ENCODE results near the gene TMEM168.

The TMEM168 gene

GRCh38 chr7:112765105-112765504 is 25.1 kb downstream of the TMEM168 start:
- H3K4me2 ChIP-seq: no peak overlapping the region
- H3K9ac ChIP-seq: no peak overlapping the region
- no peak overlapping the region for H3K4me3 ChIP-seq
- no peaks in the 10 kb centered on the region for H3K27me3 ChIP-seq
- no peaks in the 10 kb centered on the region for H3K9me3 ChIP-seq (replicated peaks in 1 of 11)
- H4K20me1 ChIP-seq: no peaks in the 10 kb centered on the region
- peaks cover 0 to 6% (median 0%) of the 10 kb centered on the region in 10 experiments; a peak in 1 of 20 replicates for H3K4me1 ChIP-seq
- no peak for TF ChIP-seq Cebpa-rat (IDR thresholded peaks at IDR 0.05)
- peaks cover 0 to 7% (median 0%) of the 10 kb centered on the region in 11 experiments; a peak in 1 of 22 replicates for H3K36me3 ChIP-seq
- no peak overlapping the region for H3K27ac ChIP-seq

DNA sequence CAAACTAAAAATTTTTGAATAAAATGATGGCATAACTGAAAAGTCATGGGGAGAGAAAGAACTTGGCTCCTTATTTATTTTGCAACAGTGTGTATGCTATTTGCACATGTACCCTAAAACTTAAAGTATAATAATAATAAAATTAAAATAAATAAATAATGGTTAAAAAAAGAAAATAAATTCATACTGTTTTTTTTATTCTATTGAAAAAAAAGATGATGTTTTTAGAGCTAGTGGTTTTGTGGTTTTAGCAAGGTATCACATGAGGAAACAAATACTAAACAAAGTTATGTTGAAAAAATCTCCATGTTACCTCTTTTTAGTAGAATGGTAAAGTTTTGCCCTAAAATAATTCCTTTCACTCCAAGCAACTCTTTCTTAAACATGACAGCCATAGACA is 26.2 kb downstream of the TMEM168 start:
- Histone ChIP-seq H3K4me2 (no peak overlapping the region), H4K20me1 (no peaks in the 10 kb centered on the region), H3K27ac (no peak overlapping the region), H3K4me1 (peaks cover 0 to 6% (median 0%) of the 10 kb centered on the region in 10 experiments; a peak in 1 of 20 replicates), H3K27me3 (no peaks in the 10 kb centered on the region), H3K9me3 (replicated peaks in 1 of 11) (no peaks in the 10 kb centered on the region), H3K36me3 (peaks cover 0 to 7% (median 0%) of the 10 kb centered on the region in 11 experiments; a peak in 1 of 22 replicates), H3K9ac (no peak overlapping the region), H3K4me3 (no peak overlapping the region)
- no peak for TF ChIP-seq Cebpa-rat (IDR thresholded peaks at IDR 0.05)

- TF ChIP-seq Cebpa-rat (IDR thresholded peaks at IDR 0.05): no peak
These were observed 26.9 kb downstream of the TMEM168 start for GRCh38 chr7:112763298-112763697.

DNA sequence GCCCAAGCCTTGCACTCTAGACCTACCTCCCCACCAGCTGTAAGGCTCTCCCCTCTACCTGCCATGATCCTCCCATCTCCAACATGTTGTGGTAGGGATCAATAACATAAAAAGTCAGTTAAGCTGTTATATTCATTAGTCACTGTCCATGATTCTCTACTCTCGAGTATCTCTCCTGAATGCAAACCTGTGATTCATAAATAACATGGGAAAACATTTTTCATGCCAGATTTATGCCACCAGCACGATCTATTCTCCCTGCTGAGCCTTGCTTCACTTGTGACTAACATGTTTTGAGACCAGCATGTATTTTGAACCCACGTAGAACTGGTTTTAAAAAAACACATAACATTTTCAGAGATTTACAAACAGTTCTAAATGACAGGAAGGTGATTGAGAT is 30.3 kb downstream of the TMEM168 start:
- Histone ChIP-seq H3K4me3 (no peak overlapping the region), H3K27me3 (no peaks in the 10 kb centered on the region), H3K36me3 (no peaks in the 10 kb centered on the region), H4K20me1 (no peaks in the 10 kb centered on the region), H3K9me3 (replicated peaks in 1 of 11) (no peaks in the 10 kb centered on the region), H3K4me2 (no peak overlapping the region), H3K9ac (no peak overlapping the region), H3K4me1 (0 out of 20 replicates have a peak, but pooled peaks cover 0 to 1% (median 0%) of the 10 kb centered on the region in 10 experiments), H3K27ac (no peak overlapping the region)
- TF ChIP-seq Cebpa-rat (IDR thresholded peaks at IDR 0.05): no peak

More at GRCh38 chr7:112763298-112763697, 26.9 kb downstream of the TMEM168 start:
- Histone ChIP-seq H3K4me2 (no peak overlapping the region), H3K9ac (no peak overlapping the region), H4K20me1 (no peaks in the 10 kb centered on the region), H3K9me3 (replicated peaks in 1 of 11) (no peaks in the 10 kb centered on the region), H3K4me1 (peaks cover 0 to 6% (median 0%) of the 10 kb centered on the region in 10 experiments; a peak in 1 of 20 replicates), H3K4me3 (no peak overlapping the region), H3K27me3 (no peaks in the 10 kb centered on the region), H3K36me3 (peaks cover 0 to 7% (median 0%) of the 10 kb centered on the region in 11 experiments; a peak in 1 of 22 replicates), H3K27ac (no peak overlapping the region)

DNA sequence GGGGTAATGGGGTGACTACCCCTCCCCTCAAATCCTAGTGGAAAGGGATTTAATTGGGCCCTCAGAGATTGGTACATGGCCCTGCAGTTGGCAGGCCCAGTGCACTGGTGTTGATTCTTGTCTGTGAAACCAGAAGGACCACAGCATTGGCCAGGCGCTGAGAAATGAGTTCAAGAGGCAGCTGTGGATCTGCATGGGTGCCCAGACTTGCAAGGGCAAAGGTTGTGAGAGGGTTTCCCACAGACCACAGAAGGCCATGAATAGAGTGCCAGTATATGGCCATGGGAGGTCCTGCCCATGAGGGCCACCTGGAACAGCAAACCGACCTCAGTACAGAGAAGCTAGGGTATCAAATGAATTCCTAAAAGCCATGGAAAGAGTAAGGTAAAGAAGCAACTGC is 32.9 kb downstream of the TMEM168 start:
- no peak overlapping the region for H3K9ac ChIP-seq

GRCh38 chr7:112753298-112753697 is 36.9 kb downstream of the TMEM168 start:
- H3K27ac ChIP-seq: no peak overlapping the region
- H3K4me1 ChIP-seq: no peaks in the 10 kb centered on the region
- no peaks in the 10 kb centered on the region for H4K20me1 ChIP-seq
- no peak overlapping the region for H3K4me3 ChIP-seq
- no peak for TF ChIP-seq Cebpa-rat (IDR thresholded peaks at IDR 0.05)
- no peak overlapping the region for H3K4me2 ChIP-seq
- H3K36me3 ChIP-seq: no peaks in the 10 kb centered on the region
- no peaks in the 10 kb centered on the region for H3K9me3 ChIP-seq (replicated peaks in 1 of 11)
- H3K9ac ChIP-seq: no peak overlapping the region
- H3K27me3 ChIP-seq: no peaks in the 10 kb centered on the region

More for the DNA sequence above, 32.9 kb downstream of the TMEM168 start:
- H3K27ac ChIP-seq: no peak overlapping the region
- H3K36me3 ChIP-seq: no peaks in the 10 kb centered on the region
- no peaks in the 10 kb centered on the region for H3K9me3 ChIP-seq (replicated peaks in 1 of 11)
- no peaks in the 10 kb centered on the region for H3K4me1 ChIP-seq
- no peak for TF ChIP-seq Cebpa-rat (IDR thresholded peaks at IDR 0.05)
- H4K20me1 ChIP-seq: no peaks in the 10 kb centered on the region
- no peak overlapping the region for H3K4me2 ChIP-seq
- no peaks in the 10 kb centered on the region for H3K27me3 ChIP-seq
- H3K4me3 ChIP-seq: no peak overlapping the region

- no peaks in the 10 kb centered on the region for H3K4me1 ChIP-seq
- no peak overlapping the region for H3K9ac ChIP-seq
- H3K4me3 ChIP-seq: no peak overlapping the region
- no peaks in the 10 kb centered on the region for H3K27me3 ChIP-seq
- H3K36me3 ChIP-seq: no peaks in the 10 kb centered on the region
- no peaks in the 10 kb centered on the region for H3K9me3 ChIP-seq (replicated peaks in 1 of 11)
- TF ChIP-seq Cebpa-rat (IDR thresholded peaks at IDR 0.05): no peak
- no peaks in the 10 kb centered on the region for H4K20me1 ChIP-seq
- H3K27ac ChIP-seq: no peak overlapping the region
- no peak overlapping the region for H3K4me2 ChIP-seq
These were observed 37.6 kb downstream of the TMEM168 start for GRCh38 chr7:112752576-112752975.

DNA sequence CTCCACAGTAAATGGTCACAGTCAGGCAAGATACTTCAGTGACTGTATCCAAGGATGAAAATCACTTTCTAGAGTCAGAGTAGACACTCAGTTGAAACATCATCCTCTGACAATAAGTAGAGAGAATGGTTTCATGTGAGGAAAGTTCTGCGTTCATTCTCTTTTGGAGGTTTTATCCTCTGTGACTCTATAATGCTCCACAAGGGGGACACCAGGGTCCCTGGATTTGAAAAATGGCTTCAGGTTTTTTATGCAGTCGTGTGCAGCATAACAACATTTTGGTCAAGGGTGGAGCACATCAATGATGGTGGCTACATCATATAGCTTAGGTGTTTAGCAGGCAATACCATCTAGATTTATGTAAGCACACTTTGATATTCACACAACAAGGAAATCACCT is 40.4 kb downstream of the TMEM168 start:
- Histone ChIP-seq H3K36me3 (no peaks in the 10 kb centered on the region), H3K4me2 (no peak overlapping the region), H3K4me3 (no peak overlapping the region), H3K4me1 (no peaks in the 10 kb centered on the region), H4K20me1 (no peaks in the 10 kb centered on the region), H3K27me3 (no peaks in the 10 kb centered on the region), H3K27ac (no peak overlapping the region), H3K9ac (no peak overlapping the region), H3K9me3 (replicated peaks in 1 of 11) (no peaks in the 10 kb centered on the region)
- no peak for TF ChIP-seq Cebpa-rat (IDR thresholded peaks at IDR 0.05)

- no peaks in the 10 kb centered on the region for H3K36me3 ChIP-seq
- H4K20me1 ChIP-seq: no peaks in the 10 kb centered on the region
- H3K4me3 ChIP-seq: no peak overlapping the region
- H3K9ac ChIP-seq: no peak overlapping the region
- H3K27me3 ChIP-seq: no peaks in the 10 kb centered on the region
- TF ChIP-seq Cebpa-rat (IDR thresholded peaks at IDR 0.05): no peak
- H3K4me2 ChIP-seq: no peak overlapping the region
- no peak overlapping the region for H3K27ac ChIP-seq
- no peaks in the 10 kb centered on the region for H3K9me3 ChIP-seq (replicated peaks in 1 of 11)
- H3K4me1 ChIP-seq: no peaks in the 10 kb centered on the region
These were observed 41.8 kb downstream of the TMEM168 start for GRCh38 chr7:112748381-112748780.

DNA sequence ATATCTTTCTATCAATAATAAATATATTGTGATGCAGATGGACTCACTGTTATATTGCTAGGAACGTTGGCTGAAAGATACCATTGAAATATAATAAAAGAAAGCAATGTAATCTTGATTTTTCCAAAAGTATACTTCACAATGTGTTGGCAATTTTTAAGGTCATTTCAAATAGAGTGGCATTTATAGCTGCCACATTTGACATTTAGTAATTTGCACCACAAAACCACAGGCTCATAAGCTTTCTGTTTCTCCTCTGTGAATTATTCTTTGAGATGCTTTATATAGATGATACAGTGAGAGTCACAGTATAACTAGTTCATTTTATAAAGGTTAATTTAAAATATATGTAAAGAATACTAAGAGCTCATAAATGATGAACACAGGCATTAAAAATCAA is 44.6 kb downstream of the TMEM168 start:
- Histone ChIP-seq H3K9ac (no peak overlapping the region), H3K36me3 (no peaks in the 10 kb centered on the region)

More for the DNA sequence above, 44.6 kb downstream of the TMEM168 start:
- H3K4me1 ChIP-seq: no peaks in the 10 kb centered on the region
- H3K27me3 ChIP-seq: no peaks in the 10 kb centered on the region
- no peak overlapping the region for H3K27ac ChIP-seq
- no peak overlapping the region for H3K4me2 ChIP-seq
- H3K9me3 ChIP-seq (replicated peaks in 1 of 11): peaks cover 0 to 6% (median 0%) of the 10 kb centered on the region in 11 experiments; a peak in 2 of 22 replicates
- no peak for TF ChIP-seq Cebpa-rat (IDR thresholded peaks at IDR 0.05)
- no peak overlapping the region for H3K4me3 ChIP-seq
- no peaks in the 10 kb centered on the region for H4K20me1 ChIP-seq

Measured in BLaER1 treated with 17β-estradiol and CSF1 and Interleukin-3, amounts not matched to agents 10 nM and 100 nM (cell line).